ENCODE data around the gene PANX3.

PANX3 gene

GRCh38 chr11:124622531-124623451 lies 11.6 kb downstream of the PANX3 start, which contains the start of gene TBRG1:
TSS of gene TBRG1 (plus strand) at chr11:124622864. CDS start at chr11:124623084, 220 bp downstream.
- peak; percentile 79 for DNase-seq

- DNase-seq, result no peak
Observed at GRCh38 chr11:124623861-124624525, 12.8 kb downstream of the PANX3 start.

GRCh38 chr11:124625504-124626168 lies 14.4 kb downstream of the PANX3 start:
- no peak for DNase-seq

GRCh38 chr11:124627546-124627945 lies 16.3 kb downstream of the PANX3 start:
- DNase-seq, result no peak

GRCh38 chr11:124629961-124630360 lies 18.7 kb downstream of the PANX3 start:
- no peak for DNase-seq

- DNase-seq, result no peak
Observed at GRCh38 chr11:124633355-124633754, 22.1 kb downstream of the PANX3 start.

GRCh38 chr11:124635932-124636331 lies 24.7 kb downstream of the PANX3 start:
- no peak for DNase-seq

GRCh38 chr11:124638500-124638899 lies 27.3 kb downstream of the PANX3 start:
- no peak for DNase-seq

GRCh38 chr11:124639186-124639585 lies 28.0 kb downstream of the PANX3 start:
- DNase-seq, result no peak

GRCh38 chr11:124640666-124641065 lies 29.4 kb downstream of the PANX3 start:
- no peak for DNase-seq

GRCh38 chr11:124642628-124643027 lies 31.4 kb downstream of the PANX3 start:
- DNase-seq, result no peak

- DNase-seq, result no peak
Observed at GRCh38 chr11:124643042-124643604, 31.9 kb downstream of the PANX3 start.

- no peak for DNase-seq
Observed at GRCh38 chr11:124643605-124644425, 32.6 kb downstream of the PANX3 start.

- DNase-seq, result peak; percentile 3
Observed at GRCh38 chr11:124644426-124645280, 33.4 kb downstream of the PANX3 start.

GRCh38 chr11:124646148-124646547 lies 34.9 kb downstream of the PANX3 start:
- no peak for DNase-seq

GRCh38 chr11:124648610-124649009 lies 37.4 kb downstream of the PANX3 start:
- no peak for DNase-seq

GRCh38 chr11:124656774-124657630 lies 45.8 kb downstream of the PANX3 start:
- DNase-seq, result no peak

- DNase-seq, result no peak
Observed at GRCh38 chr11:124657904-124658303, 46.7 kb downstream of the PANX3 start.

GRCh38 chr11:124658501-124658900 lies 47.3 kb downstream of the PANX3 start:
- DNase-seq, result no peak

- no peak for DNase-seq
Observed at GRCh38 chr11:124658986-124659385, 47.8 kb downstream of the PANX3 start.
